ENCODE measurements around the gene C16orf96.

C16orf96 gene

DNA sequence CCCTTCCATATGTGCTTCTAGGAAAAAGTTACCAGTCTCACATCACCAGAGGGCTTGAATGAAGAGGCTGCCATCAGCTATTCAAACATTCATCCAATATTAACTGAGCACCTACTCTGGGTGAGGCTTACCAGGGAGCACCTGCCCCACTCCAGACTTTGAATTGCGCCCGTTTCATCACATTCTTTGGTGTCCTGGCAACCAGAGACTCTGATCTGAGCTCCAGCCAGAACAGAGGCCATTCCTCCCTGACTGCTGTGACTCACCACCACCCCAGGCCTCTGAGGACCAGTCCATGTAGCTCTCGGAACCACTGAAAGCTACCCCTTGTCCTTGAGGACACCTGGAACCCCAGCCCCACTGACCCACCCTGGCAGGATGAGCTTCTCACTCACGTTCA lies at the start of gene C16orf96:
C16orf96 (plus strand) TSS at position 229 of the 400 bp plus-strand sequence; CDS start at position 379, 150 bp downstream.
- DNase-seq (ENCODE audit: low spot score) = no peak

DNA sequence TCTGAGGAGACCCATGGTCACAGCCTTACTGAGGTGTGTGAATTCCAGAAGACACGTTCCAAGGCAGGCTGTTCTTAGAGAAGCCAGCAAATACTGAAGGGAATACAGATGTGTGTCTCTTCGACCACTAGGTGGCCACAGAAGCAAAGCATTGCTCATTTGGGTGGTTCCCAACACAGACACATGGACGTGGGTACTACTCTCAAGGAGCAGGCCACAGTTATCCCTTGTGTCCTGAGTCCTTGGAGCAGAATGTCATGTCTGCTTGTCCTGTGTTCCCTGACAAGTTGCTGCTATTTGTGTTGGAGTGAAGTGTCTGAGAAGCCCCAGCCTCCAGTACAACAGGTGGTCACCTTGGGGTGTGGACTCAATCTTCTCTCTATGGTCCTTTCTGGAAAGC lies 49.7 kb upstream of the C16orf96 start:
- peak; percentile 50 for DNase-seq (ENCODE audit: low spot score)

DNA sequence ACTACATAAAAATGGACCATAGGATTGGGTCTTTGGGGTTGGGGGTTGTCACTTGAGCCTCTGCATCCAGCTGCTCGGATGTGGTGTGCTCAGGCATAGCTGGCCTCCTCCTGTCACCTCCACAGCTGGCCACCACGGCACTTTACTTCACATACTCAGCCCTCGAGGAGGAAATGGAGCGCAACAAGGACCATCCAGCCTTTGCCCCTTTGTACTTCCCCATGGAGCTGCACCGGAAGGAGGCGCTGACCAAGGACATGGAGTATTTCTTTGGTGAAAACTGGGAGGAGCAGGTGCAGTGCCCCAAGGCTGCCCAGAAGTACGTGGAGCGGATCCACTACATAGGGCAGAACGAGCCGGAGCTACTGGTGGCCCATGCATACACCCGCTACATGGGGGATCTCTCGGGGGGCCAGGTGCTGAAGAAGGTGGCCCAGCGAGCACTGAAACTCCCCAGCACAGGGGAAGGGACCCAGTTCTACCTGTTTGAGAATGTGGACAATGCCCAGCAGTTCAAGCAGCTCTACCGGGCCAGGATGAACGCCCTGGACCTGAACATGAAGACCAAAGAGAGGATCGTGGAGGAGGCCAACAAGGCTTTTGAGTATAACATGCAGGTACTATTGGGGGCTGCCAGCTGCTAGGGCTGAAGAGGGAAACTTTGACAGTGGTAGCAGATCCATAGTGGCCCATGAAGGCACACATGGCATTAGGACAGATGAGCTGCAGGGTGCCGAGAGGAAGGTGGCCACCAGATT lies 48.4 kb upstream of the C16orf96 start:
- DNase-seq (ENCODE audit: low spot score) = no peak

DNA sequence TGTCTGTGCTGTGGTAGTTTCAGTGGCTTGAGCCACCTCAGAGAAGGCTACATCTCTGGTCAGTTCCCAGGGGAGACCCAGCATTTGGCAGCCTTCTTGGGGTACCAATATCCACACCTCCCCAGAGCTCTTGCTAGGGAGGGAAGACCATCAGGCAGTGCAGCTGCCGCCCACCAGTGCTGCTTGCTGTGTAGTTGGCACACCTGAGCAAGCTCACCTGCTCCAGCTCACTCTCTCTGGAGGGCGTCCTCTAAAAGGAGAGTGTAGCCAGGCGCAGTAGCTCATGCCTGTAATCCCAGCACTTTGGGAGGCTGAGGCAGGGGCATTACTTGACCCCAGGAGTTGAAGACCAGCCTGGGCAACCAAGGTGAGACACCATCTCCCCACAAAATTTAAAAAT lies 47.3 kb upstream of the C16orf96 start:
- DNase-seq (ENCODE audit: low spot score) = no peak

DNA sequence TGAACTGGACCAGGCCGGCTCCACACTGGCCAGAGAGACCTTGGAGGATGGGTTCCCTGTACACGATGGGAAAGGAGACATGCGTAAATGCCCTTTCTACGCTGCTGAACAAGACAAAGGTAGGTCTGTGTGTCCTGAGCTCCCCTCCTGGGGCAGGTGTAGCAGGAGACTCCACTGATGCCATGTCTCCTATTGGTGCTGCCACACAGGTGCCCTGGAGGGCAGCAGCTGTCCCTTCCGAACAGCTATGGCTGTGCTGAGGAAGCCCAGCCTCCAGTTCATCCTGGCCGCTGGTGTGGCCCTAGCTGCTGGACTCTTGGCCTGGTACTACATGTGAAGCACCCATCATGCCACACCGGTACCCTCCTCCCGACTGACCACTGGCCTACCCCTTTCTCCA lies 46.7 kb upstream of the C16orf96 start:
- no peak for DNase-seq (ENCODE audit: low spot score)

DNA sequence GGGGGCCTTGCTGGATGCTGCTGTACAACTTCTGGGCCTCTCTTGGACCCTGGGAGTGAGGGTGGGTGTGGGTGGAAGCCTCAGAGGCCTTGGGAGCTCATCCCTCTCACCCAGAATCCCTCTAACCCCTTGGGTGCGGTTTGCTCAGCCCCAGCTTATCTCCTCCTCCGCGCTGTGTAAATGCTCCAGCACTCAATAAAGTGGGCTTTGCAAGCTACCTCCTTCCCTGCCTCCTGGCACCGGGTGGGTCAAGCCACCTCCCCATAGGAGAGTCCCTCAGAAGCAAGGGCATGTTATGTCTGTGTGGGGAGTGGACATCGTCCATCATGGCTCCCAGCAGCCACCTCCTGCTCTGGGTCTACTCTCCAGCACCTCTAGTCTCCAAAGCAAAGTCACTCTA lies 46.0 kb upstream of the C16orf96 start:
- DNase-seq (ENCODE audit: low spot score) = no peak

DNA sequence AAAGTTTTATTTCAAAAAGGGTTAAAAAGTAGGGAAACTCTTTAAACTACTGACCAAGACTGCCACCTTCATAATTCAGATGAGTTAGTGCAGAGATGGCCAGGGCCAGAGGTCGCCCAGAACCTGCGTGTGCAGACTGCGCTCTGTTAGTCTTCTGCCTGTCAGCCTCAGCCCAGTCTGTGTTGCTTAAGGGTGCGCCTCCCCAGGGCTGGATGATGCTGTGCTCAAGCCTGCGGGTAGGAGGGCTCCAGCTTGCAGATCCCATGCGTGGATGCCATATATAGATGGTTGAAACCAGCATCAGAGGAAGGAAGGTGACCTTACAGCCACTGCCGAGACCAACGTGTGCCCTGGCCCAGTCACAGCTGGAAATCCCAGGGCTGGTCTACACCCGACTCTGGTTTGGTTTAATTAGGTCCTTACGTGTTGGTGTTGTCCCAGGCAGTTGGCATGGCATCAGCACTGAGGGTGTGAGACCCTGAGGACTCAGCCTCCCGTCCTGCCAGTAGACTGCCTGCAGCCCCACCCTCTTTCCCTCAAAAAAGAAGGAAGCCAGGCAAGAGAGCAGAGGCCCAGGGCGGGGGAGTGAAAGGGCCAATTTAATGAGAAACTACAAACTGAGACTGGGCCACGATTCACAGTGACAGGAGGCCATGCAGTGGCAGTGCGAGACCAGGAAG lies 45.3 kb upstream of the C16orf96 start:
- DNase-seq (ENCODE audit: low spot score) = no peak

DNA sequence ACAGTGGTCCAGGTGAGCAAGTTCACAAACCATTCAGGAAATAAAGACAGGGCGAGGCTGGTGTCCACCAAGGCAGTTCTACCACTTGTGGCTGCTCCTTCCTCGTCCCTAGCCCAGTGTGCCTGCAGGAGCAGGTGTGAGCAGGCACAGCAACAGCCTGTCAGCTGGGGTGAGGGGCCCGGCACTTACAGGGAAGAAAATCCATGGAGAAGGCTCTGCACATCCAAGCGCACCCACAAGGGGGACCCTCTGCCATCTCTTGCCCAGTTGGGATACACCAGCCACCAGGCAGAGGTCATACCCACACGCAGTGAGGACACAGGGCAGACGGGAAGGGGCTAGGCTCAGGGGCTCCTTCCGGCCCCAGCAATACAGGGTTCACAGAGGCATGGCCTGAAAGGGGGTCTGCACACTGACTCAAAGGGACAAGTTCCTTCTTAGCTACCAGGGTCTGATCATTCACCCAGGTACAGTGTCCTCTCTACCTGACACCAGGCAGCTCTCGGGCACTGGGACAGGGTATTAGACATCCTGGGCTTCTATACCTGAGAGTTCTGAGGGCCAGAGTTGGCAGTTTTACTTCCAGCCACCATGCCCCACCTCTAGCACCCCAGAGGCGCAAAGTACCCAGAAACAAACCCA lies 44.6 kb upstream of the C16orf96 start:
- peak; percentile 46 for DNase-seq (ENCODE audit: low spot score)

DNA sequence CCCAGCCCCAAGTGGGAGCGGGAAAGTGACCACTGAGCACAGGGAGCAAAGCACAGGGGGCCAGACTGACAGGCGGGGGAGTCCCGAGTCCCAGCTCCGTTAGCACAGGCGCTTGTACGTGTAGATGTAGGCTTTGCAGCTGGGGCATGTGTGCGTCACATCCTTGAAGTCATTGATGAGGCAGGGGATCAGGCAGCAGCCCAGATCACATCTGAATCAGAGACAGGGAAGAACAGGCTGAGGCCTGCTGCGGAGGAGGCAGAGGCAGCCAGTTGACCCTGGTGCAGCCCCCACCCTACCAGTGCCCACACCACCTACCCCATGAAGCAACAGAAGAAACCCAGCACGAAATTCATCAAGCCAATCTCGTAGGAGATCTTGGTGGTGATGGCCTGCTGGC lies 43.7 kb upstream of the C16orf96 start:
- no peak for DNase-seq (ENCODE audit: low spot score)

DNA sequence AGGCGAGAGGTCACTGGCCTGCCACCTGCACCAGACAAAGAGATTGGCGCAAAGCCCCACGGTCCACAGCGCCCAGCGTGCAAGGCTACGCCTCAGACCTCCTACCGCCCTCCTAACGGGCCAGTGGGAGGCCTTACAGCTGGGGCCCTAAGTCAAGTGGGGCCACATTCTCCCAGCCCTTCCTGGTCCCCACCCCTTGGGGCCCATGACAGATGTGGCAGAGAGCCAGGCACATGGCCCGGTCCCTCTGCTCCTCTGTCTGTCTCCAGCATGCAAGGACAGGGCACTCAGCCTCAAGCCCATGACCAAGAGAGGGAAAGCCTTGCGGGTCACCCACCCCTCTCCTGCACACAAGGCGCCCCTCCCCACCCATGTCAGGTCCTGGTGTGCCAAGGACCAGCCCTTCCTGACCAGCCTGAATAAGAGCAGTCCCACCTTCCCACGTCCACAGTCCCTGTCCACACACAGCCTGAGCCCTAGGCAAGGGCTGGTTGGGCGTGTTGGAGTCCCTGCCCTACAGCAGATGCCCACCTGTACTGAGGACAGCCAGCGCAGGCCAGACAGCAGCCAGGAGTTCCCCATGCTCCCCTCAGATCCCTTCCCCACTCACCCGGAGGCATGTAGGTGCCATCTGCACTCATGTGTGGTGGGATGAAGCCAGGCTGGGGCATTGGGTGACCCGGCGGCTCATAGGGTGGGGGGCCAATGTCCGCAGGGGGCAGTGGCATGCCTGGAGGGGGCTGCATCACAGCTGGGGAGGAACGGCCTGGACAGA lies 42.9 kb upstream of the C16orf96 start:
- no peak for DNase-seq (ENCODE audit: low spot score)

DNA sequence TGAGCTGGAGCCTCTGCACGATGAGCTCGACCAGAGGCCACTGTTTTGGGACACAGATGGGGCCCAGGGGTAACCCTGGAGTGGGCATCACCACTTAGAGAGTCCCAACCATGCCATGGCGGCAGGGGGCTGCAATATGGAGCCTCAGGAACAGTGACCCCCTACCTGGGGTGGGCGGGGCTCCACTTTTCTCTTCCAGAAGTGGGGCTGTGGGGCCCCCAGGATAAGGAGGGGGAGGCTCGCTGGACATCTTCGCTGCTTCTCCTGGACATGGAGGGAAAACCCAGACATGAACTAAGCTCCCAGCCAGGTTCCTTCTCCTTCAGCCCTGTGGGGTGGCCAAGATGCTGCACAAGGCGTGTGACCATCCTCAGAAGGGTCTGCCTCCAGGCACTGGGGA lies 42.3 kb upstream of the C16orf96 start:
- DNase-seq (ENCODE audit: low spot score) = no peak

DNA sequence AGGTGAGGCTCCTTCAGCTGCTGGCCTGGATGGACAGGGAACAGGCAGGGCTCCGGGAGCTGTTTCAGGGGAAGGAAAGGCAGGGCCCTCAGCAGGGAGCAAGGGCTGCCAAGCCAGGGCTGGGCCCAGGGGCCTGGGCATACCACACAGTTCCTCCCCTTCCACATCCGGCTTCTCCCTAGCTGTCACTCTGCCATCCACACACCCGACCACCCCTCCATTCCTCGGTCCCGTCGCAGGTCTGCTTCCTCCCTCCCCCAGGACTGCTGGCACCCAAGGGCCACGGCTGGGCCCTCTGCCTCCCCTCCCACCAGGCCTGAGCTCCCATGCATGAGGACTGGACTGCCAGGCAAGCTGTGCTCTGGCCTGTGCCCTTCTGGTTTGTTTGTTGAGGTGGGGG lies 41.5 kb upstream of the C16orf96 start:
- DNase-seq (ENCODE audit: low spot score) = no peak

DNA sequence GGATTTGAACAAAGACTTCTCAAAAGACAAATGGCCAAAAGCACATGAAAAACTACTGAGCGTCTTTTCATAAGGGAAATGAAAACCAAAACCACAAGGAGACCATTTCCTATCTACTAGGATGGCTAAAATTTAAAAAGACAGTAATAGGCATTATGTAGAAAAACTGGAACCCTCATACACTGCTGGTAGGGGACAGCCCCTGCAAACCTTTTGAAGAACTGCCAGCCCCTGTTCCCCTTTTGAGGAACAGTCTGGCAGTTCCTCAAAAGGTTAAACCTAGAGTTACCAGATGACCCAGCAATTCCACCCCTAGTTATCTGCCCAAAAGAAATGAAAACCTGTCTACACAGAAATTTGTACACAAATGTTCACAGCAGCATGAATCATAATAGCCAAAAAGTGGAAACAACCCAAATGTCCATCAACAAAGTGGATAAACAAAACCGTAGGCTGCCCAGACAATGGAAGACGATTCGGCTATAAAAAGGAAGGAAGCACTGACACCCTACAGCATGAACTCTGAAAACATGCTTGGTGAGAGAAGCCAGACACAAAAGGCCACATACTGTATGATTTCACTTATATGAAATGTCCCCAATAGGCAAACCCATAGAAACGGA lies 40.4 kb upstream of the C16orf96 start:
- peak; percentile 44 for DNase-seq (ENCODE audit: low spot score)

DNA sequence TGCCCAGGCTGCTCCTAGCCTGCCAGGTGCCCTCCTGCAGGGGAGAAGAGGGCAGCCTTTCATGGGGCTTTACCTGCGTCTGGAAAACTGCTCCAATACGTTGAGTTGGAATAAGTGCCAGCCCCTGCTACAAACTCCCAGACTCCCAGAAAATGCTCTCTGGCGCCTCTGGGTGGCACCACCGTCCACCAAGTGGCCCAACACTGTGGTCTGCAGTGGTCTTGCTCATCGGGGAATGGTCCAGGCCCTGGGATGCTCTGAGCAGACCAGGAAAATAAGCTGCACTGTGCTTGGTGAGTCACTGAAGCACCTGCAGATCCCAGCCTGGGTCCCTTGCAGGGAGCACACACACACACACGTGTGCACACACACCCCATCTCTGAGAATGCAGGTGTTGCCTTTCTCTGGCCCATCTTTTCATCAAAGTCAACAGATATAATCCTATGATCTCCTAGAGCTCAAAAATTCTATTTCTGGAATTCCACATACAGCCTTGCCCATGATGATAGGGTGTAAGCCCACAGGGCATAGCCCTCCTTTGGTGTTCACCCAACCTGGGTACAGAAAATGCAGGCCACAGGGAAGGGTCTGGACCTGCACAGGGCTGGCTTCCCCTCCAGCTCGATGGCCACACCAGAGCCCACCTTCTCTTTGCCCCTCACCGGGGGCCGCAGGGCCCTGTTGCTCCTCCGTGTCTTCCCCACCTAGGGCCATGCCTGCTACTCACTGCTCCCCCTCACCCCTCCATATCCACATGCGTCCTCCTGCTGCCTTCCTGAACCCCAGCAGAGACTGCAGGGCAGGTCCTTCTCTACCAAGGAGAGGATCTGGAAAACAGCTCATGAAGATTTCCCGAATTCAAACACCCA lies 38.1 kb upstream of the C16orf96 start:
- peak; percentile 23 for DNase-seq (ENCODE audit: low spot score)

DNA sequence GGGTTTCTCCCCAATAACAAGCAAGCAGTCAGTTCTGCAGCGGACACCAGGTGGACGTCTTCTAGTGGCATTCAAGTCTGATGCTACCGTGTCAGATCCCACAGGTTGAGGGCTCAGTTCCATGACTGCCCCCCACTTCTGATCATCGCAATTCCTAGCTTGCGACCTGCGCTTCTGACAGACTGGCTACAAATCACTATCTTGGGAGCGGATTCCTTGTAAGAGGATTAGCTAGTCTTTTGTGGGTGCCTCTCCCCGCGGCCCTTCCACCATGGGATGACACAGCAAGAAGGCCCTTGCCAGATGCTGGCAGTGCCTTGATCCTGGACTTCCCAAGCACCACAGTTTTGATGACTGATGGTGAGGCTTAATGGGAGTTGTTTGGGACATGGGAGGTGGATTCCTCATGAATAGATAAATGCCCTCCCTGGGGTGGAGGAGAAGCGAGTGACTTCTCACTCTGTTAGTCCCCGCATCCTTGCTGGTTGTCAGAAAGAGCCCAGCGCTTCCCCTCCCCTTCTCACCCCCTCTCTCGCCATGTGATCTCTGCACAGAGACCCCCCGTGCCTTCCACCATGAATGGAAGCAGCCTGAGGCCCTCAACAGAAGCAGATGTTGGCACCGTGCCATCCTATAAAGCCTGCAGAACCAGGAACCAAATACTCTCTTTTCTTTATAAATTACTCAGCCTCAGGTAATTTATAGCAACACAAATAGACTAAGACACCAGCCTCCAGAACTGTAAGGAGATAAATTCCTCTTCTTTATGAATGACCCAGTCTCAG lies 36.7 kb upstream of the C16orf96 start:
- DNase-seq (ENCODE audit: low spot score) = no peak

DNA sequence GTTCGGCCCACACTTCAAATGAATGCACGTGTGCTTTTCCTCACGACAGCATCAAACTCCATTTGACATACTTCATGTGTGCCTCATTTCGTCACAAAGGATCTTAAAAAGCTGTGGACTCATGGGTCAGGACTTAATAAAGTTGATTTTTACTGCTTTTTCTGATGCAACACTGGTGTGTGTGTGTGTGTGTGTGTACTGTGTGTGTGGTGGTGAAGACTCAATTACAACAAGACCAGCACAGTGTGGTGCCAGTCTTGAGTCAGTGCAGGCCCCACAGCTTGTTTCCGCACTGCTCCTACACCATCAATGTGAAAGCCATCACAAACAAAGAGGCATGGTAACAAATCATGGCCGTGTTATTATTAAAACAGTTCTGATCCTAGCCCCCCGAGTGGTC lies 35.2 kb upstream of the C16orf96 start:
- DNase-seq (ENCODE audit: low spot score) = no peak

DNA sequence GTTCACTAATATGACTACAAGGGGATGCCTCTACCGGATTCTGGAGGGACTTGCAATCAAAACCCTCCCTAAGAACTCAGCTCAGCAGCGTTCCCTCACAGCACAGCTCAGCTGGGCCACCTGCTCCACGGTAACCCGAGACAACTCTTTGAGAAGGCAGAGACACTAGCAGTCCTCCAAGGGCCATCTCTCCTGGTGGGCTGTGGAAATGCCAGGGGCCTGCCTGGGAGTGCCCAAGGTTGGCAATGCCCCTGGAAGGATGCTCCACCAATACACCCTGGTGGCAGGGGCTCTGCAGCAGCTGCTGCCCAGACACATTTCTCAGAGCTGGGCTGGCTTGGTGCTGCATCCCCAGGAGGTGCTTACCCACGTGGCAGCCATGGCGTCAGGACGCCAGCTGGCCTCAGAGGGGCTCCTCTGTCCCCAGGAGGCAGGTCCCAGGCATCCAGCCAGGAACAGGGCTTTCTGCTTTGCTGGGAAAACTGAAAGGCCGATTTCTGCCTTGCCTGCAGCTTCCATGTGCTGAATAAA lies 34.0 kb upstream of the C16orf96 start:
- DNase-seq (ENCODE audit: low spot score) = no peak

DNA sequence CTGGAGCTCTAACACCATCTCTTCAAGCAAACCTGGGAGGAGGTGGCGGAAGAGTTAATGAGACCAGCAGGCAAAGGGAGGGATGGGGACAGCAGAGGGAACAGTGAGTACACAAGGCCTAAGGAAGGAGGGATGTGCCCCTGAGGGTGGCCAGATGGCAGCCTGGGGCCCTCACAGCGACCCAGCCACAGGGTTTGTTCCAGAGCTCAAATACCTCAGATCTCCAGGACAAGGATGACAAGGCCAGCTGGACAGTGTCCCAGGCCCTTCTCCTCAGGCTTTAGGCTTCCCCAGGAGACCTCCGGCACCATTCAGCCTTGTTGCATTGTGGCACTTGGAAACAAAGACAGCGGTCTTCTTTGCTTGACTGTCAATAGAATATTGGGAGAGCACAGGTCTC lies 32.5 kb upstream of the C16orf96 start:
- no peak for DNase-seq (ENCODE audit: low spot score)

DNA sequence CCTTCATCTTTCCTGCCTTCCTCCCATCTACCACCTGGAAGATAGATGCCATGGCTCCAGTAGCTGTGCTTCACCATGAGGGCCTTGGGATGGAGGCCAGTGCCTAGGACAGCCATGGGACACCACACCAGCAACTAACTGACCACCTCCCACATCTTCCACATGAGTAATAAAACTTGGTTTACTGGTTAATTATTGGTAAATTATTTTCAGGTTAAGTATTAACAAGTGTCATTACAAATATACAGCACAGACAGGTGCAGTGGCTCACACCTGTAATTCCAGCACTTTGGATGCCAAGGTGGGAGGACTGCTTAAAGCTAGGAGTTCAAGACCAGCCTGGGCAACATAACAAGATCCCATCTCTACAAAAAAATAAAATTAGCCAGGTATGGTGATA lies 31.6 kb upstream of the C16orf96 start:
- DNase-seq (ENCODE audit: low spot score) = no peak

DNA sequence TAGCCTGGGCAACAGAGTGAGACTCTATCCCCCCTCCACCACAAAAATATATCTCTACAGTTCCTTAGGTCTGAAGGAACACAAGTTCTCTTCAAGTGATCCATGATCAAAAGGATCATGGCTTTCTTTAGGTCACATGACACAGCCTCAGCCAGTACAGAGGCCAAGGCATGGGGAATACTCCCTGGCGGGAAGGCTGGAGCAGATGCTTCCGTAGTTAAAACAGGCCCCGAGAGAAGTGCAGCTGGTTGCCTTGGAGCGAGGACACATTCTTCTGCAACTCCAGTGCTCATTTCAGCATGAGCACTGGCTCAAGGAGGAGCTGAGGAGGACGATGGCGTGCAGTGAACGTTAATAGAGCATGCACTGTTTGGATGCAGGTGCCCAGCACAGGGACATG lies 31.1 kb upstream of the C16orf96 start:
- no peak for DNase-seq (ENCODE audit: low spot score)

All from kidney capillary endothelial cell (primary cell).